Activated T-cell treated with anti-CD3 and anti-CD28 coated beads, Interleukin-2, amount 50 U/mL, for 1 hour (primary cell): Measurements from ENCODE around the gene SGCD.
"Not testable (repeated sequence)": the region's sequence is repeated elsewhere in the genome, so short reads cannot be mapped to it uniquely, and the experiment has no call there.

Experiments
- DNase-seq: peaks from one replicate; pipeline ENCODE4 v3.0.0-alpha.2; 2020

The SGCD gene

GRCh38 chr5:156664832-156665231 lies 337.9 kb downstream of the SGCD start:
- DNase-seq: not testable (repeated sequence)

- DNase-seq: not testable (repeated sequence)
Observed at GRCh38 chr5:156666686-156667085, 339.7 kb downstream of the SGCD start.

GRCh38 chr5:156667616-156668015 lies 340.7 kb downstream of the SGCD start:
- DNase-seq: no peak

GRCh38 chr5:156669416-156669815 lies 342.5 kb downstream of the SGCD start:
- DNase-seq: no peak

GRCh38 chr5:156670615-156671014 lies 343.7 kb downstream of the SGCD start:
- no peak for DNase-seq

- no peak for DNase-seq
Observed at GRCh38 chr5:156675395-156675794, 348.4 kb downstream of the SGCD start.

GRCh38 chr5:156677963-156678362 lies 351.0 kb downstream of the SGCD start:
- DNase-seq: no peak

GRCh38 chr5:156678484-156678883 lies 351.5 kb downstream of the SGCD start:
- no peak for DNase-seq

- no peak for DNase-seq
Observed at GRCh38 chr5:156680831-156681230, 353.9 kb downstream of the SGCD start.

- DNase-seq: no peak
Observed at GRCh38 chr5:156681265-156681664, 354.3 kb downstream of the SGCD start.

GRCh38 chr5:156682971-156683370 lies 356.0 kb downstream of the SGCD start:
- no peak for DNase-seq

- no peak for DNase-seq
Observed at GRCh38 chr5:156683509-156683908, 356.5 kb downstream of the SGCD start.

- no peak for DNase-seq
Observed at GRCh38 chr5:156684216-156684615, 357.3 kb downstream of the SGCD start.

- DNase-seq: no peak
Observed at GRCh38 chr5:156685481-156685880, 358.5 kb downstream of the SGCD start.

- DNase-seq: no peak
Observed at GRCh38 chr5:156686380-156686779, 359.4 kb downstream of the SGCD start.

GRCh38 chr5:156686796-156687195 lies 359.8 kb downstream of the SGCD start:
- DNase-seq: no peak

GRCh38 chr5:156687514-156687913 lies 360.6 kb downstream of the SGCD start:
- DNase-seq: no peak

GRCh38 chr5:156691572-156691971 lies 364.6 kb downstream of the SGCD start:
- no peak for DNase-seq

GRCh38 chr5:156693113-156693512 lies 366.1 kb downstream of the SGCD start:
- DNase-seq: no peak

GRCh38 chr5:156694598-156694997 lies 367.6 kb downstream of the SGCD start:
- no peak for DNase-seq

- DNase-seq: no peak
Observed at GRCh38 chr5:156695774-156696173, 368.8 kb downstream of the SGCD start.

- DNase-seq: no peak
Observed at GRCh38 chr5:156698323-156698722, 371.4 kb downstream of the SGCD start.

- no peak for DNase-seq
Observed at GRCh38 chr5:156699147-156699546, 372.2 kb downstream of the SGCD start.

GRCh38 chr5:156704139-156704538 lies 377.2 kb downstream of the SGCD start:
- no peak for DNase-seq

- DNase-seq: no peak
Observed at GRCh38 chr5:156706631-156707030, 379.7 kb downstream of the SGCD start.

GRCh38 chr5:156707750-156708149 lies 380.8 kb downstream of the SGCD start:
- DNase-seq: no peak
